Epithelial cell of esophagus (primary cell): ENCODE data around the gene NKX6-1.

Source experiments
- DNase-seq: peaks from one replicate; pipeline ENCODE4 v3.0.0; 2010; ENCODE audit warnings: low read depth
- H3K4me3 ChIP-seq: 2 replicates; pipeline ENCODE4 v1.5.1; 2011; ENCODE audit warnings: mild to moderate bottlenecking, low read length, control low read depth
- TF ChIP-seq, protein P1 (sequence below): IDR thresholded peaks from 2 replicates; pipeline ENCODE4 v1.5.1; 2011; ENCODE audit warnings: low read depth, mild to moderate bottlenecking, low read length, control low read depth, inconsistent platforms; ENCODE audit not compliant: insufficient read depth; ENCODE audit errors: missing control alignments

The NKX6-1 gene

DNA sequence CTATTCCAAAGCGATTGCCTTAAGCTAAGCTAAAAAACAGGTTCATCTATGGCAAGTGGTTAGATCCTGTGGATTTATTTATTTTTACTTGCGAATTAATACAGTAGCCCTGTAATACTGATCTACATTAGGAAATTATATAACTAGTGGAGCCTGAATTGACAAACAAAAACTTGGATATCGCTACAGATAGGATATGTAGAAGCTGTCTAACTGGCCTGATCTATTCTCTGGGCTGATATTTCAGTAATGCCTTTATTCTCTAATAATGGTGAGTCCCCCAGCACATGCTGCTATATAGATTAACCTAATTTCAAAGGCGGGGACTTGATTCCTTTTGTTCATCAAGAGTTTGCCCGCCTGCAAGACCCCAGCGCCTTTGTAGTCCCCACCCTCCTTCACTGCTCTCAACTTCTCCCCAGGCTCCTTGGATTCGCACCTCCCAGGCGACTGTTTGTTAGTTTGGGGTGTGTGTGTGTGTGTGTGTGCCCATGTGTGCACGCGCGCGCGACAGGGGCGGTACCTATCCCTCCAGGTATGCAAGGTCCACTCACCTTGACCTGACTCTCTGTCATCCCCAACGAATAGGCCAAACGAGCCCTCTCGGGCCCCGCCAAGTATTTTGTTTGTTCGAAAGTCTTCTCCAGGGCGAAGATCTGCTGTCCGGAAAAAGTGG is 3.8 kb downstream of the NKX6-1 start:
- DNase-seq: no peak
- no peak overlapping the region for H3K4me3 ChIP-seq
- TF ChIP-seq, protein P1, sequence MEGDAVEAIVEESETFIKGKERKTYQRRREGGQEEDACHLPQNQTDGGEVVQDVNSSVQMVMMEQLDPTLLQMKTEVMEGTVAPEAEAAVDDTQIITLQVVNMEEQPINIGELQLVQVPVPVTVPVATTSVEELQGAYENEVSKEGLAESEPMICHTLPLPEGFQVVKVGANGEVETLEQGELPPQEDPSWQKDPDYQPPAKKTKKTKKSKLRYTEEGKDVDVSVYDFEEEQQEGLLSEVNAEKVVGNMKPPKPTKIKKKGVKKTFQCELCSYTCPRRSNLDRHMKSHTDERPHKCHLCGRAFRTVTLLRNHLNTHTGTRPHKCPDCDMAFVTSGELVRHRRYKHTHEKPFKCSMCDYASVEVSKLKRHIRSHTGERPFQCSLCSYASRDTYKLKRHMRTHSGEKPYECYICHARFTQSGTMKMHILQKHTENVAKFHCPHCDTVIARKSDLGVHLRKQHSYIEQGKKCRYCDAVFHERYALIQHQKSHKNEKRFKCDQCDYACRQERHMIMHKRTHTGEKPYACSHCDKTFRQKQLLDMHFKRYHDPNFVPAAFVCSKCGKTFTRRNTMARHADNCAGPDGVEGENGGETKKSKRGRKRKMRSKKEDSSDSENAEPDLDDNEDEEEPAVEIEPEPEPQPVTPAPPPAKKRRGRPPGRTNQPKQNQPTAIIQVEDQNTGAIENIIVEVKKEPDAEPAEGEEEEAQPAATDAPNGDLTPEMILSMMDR: no peak

- DNase-seq: no peak
- TF ChIP-seq, protein P1: no peak
- no peak overlapping the region for H3K4me3 ChIP-seq
Observed at GRCh38 chr4:84494531-84494930, 4.6 kb downstream of the NKX6-1 start.

GRCh38 chr4:84494076-84494475 is 5.0 kb downstream of the NKX6-1 start:
- H3K4me3 ChIP-seq: no peak overlapping the region
- DNase-seq: no peak
- TF ChIP-seq, protein P1: no peak

GRCh38 chr4:84493092-84493850 is 5.8 kb downstream of the NKX6-1 start:
- no peak for DNase-seq
- TF ChIP-seq, protein P1: no peak
- no peak overlapping the region for H3K4me3 ChIP-seq

GRCh38 chr4:84492737-84493091 is 6.4 kb downstream of the NKX6-1 start:
- TF ChIP-seq, protein P1: no peak
- no peak for DNase-seq
- H3K4me3 ChIP-seq: no peak overlapping the region

DNA sequence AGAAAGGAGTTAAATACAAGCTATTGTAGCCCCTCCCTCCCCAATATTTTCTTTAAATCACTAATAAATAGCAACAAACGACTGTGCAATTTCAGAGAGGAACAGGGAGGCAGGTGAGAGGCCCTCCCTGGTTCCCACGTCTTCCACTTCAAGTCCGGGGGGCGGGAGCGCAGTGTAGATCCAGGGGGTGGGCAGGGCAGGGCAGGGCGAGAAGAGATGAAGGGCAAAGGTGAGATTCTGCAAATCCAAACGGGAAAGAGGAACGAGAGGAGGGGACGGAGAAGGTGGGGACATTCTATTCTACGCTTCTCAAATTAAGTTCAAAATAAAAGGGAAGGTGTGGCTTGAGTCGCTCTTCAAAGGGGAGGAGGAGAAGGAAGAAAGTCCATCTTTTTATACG is 6.8 kb downstream of the NKX6-1 start:
- TF ChIP-seq, protein P1: no peak
- DNase-seq: no peak

More for the DNA sequence above, 6.8 kb downstream of the NKX6-1 start:
- no peak overlapping the region for H3K4me3 ChIP-seq
